OCI-LY3 (cell line): Measurements from ENCODE around the gene RERG.

ENCODE experiments used
- EZH2phosphoT487 ChIP-seq: fragments of 200-600 bp; shearing (Covaris generic); IDR thresholded peaks from 2 replicates; pipeline ENCODE4 v1.6.1; 2018; ENCODE audit warnings: antibody characterized with exemption, mixed run types, low read depth
- TF ChIP-seq, protein P1 (sequence below): fragments of 200-600, 300-600 bp; sonication (generic); IDR thresholded peaks from 2 replicates; pipeline ENCODE4 v1.5.1; 2014; ENCODE audit warnings: antibody characterized with exemption, low read length, low read depth

DNA sequence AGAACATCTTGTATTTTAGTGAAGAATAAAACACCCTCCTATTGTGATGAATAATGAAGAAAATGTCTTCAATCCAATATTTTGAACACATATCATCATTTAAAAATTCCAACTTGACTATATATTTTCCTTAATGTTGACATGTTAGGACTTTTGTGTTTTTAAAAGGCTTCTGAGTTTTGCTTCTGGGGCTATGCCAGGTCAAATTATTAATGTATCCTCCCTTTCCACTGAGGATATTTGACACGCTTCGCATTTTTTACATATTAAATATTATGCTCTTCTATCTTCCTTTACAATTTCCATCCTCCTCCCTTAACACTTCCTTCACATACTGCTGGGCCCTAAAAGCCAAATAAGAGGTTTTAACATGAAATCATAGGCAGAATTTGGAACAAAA, 20.6 kb downstream of the RERG start:
- TF ChIP-seq EZH2phosphoT487 = no peak
- TF ChIP-seq, protein P1, sequence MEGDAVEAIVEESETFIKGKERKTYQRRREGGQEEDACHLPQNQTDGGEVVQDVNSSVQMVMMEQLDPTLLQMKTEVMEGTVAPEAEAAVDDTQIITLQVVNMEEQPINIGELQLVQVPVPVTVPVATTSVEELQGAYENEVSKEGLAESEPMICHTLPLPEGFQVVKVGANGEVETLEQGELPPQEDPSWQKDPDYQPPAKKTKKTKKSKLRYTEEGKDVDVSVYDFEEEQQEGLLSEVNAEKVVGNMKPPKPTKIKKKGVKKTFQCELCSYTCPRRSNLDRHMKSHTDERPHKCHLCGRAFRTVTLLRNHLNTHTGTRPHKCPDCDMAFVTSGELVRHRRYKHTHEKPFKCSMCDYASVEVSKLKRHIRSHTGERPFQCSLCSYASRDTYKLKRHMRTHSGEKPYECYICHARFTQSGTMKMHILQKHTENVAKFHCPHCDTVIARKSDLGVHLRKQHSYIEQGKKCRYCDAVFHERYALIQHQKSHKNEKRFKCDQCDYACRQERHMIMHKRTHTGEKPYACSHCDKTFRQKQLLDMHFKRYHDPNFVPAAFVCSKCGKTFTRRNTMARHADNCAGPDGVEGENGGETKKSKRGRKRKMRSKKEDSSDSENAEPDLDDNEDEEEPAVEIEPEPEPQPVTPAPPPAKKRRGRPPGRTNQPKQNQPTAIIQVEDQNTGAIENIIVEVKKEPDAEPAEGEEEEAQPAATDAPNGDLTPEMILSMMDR = no peak
